Mammary epithelial cell (primary cell): Measurements from ENCODE around the gene INTS2.

Source experiments
- CTCF ChIP-seq, 2 donors: IDR thresholded peaks in 1 of 2; conservative IDR thresholded peaks in 1 of 2; 2 replicates each; pipeline ENCODE4 v1.5.1; 2011 to 2012; ENCODE audit warnings: inconsistent platforms in 2 of 2, low read length in 2 of 2, mild to moderate bottlenecking in 2 of 2, control low read depth in 1 of 2, low read depth in 1 of 2; ENCODE audit not compliant: insufficient read depth in 1 of 2; ENCODE audit errors: extremely low read depth in 1 of 2
- EZH2 ChIP-seq: IDR thresholded peaks from 2 replicates; pipeline ENCODE4 v1.6.1; 2012; ENCODE audit warnings: low read length, inconsistent platforms, borderline replicate concordance

- TF ChIP-seq CTCF (conservative IDR thresholded peaks at IDR 0.05 in 1 of 2, IDR thresholded peaks at IDR 0.05 in 1 of 2; ENCODE audit: extremely low read depth in 1 of 2, insufficient read depth in 1 of 2, low read depth in 1 of 2, low read length in 2 of 2): no peak
- TF ChIP-seq EZH2: no peak
Observed at GRCh38 chr17:61856035-61856434, 71.7 kb downstream of the INTS2 start.
